B cell (primary cell): ENCODE data around the gene LIMCH1. TPM values are rescaled to one million over a fixed set of nuclear protein-coding genes. Genes with fewer than 3 reads are reported as not detected.

Experiments
- ATAC-seq: fragments of 200-7000 bp; cut with Tn5 transposase; one replicate; pipeline ENCODE4 v1.10.0; 2021; ENCODE audit warnings: low read depth, mild to moderate bottlenecking, moderate number of reproducible peaks, moderate library complexity
- CTCF ChIA-PET: fragments of 350-600 bp; sonication (Branson Sonifier 250); formaldehyde crosslinking; loops from one replicate; lab custom pipeline; 2021; ENCODE audit warnings: antibody characterized with exemption, inconsistent platforms; lab: Charles Lee
- POLR2A ChIA-PET: fragments of 350-600 bp; sonication (Branson Sonifier 250); formaldehyde crosslinking; loops from one replicate; lab custom pipeline; 2021; ENCODE audit warnings: antibody characterized with exemption; lab: Charles Lee
- DNase-seq: peaks from one replicate; pipeline ENCODE4 v3.0.0; 2013
- H2AFZ ChIP-seq: 2 replicates; pipeline ENCODE4 v1.6.1; 2012; ENCODE audit warnings: mild to moderate bottlenecking, low read depth, low read length; ENCODE audit not compliant: insufficient read depth, poor library complexity, severe bottlenecking
- H3K27ac ChIP-seq, 2 donors: 1 replicate in 1 of 2; 2 replicates in 1 of 2; pipeline ENCODE4 v1.5.1; 2012 to 2013; ENCODE audit warnings: low read length in 2 of 2, mild to moderate bottlenecking in 2 of 2, moderate library complexity in 1 of 2
- H3K27me3 ChIP-seq, 4 experiments: fragments of 200-600 bp in 1 of 4; sonication (generic) in 1 of 4; replicated peaks in 1 of 4; 1 replicate in 2 of 4; 2 replicates in 2 of 4; pipeline versions ENCODE4 v1.6.1 to v1.7.0; 2013 to 2016; ENCODE audit warnings: low read length in 3 of 4, mild to moderate bottlenecking in 2 of 4, mixed read lengths in 1 of 4, moderate library complexity in 1 of 4; ENCODE audit not compliant: insufficient read depth in 4 of 4, control insufficient read depth in 3 of 4; ENCODE audit errors: control extremely low read depth in 1 of 4
- H3K36me3 ChIP-seq, 2 experiments: replicated peaks in 1 of 2; 1 replicate in 1 of 2; 2 replicates in 1 of 2; pipeline versions ENCODE4 v1.6.1 to v1.7.1; 2013; ENCODE audit warnings: low read length in 1 of 2; ENCODE audit not compliant: insufficient read depth in 2 of 2, control insufficient read depth in 1 of 2; ENCODE audit errors: control extremely low read depth in 1 of 2, extremely low read depth in 1 of 2
- H3K4me1 ChIP-seq, 2 donors: fragments of 200-600 bp in 1 of 2; sonication (generic) in 1 of 2; 1 replicate in 1 of 2; 2 replicates in 1 of 2; pipeline versions ENCODE4 v1.5.1 to v1.6.1; 2013 to 2017; ENCODE audit warnings: low read length in 2 of 2; ENCODE audit not compliant: control insufficient read depth in 2 of 2, insufficient read depth in 2 of 2
- H3K4me2 ChIP-seq: replicated peaks from 2 replicates; pipeline ENCODE3; 2012; ENCODE audit warnings: mild to moderate bottlenecking, low read depth, low read length; ENCODE audit not compliant: poor library complexity, severe bottlenecking
- H3K4me3 ChIP-seq, 5 experiments: fragments of 200-600 bp in 1 of 5; sonication (generic) in 1 of 5; 1 replicate in 3 of 5; 2 replicates in 2 of 5; pipeline versions ENCODE4 v1.5.1 to v1.7.0; 2011 to 2016; ENCODE audit warnings: low read length in 4 of 5, mild to moderate bottlenecking in 4 of 5, low read depth in 2 of 5, control low read depth in 1 of 5, moderate library complexity in 1 of 5; ENCODE audit not compliant: insufficient read depth in 1 of 5; ENCODE audit errors: control extremely low read depth in 1 of 5, extremely low read depth in 1 of 5
- H3K79me2 ChIP-seq: fragments of 200-600 bp; sonication (generic); one replicate; pipeline ENCODE4 v1.6.0; 2016; ENCODE audit warnings: low read length; ENCODE audit not compliant: control insufficient read depth, insufficient read depth
- H3K9ac ChIP-seq: fragments of 200-600 bp; sonication (generic); 2 replicates; pipeline ENCODE4 v1.6.1; 2017; ENCODE audit warnings: mild to moderate bottlenecking, low read length, moderate library complexity
- H3K9me3 ChIP-seq, 3 donors: one replicate each; pipeline versions ENCODE4 v1.6.1 to v1.7.1; 2013; ENCODE audit warnings: low read length in 2 of 3; ENCODE audit not compliant: control insufficient read depth in 2 of 3, insufficient read depth in 1 of 3; ENCODE audit errors: control extremely low read depth in 1 of 3
- H4K20me1 ChIP-seq: 2 replicates; pipeline ENCODE4 v1.6.0; 2012; ENCODE audit warnings: mild to moderate bottlenecking, low read length; ENCODE audit not compliant: insufficient read depth, control insufficient read depth, poor library complexity, severe bottlenecking
- H3K27ac Mint-ChIP-seq: one replicate; pipeline ENCODE4 v1.8.0; 2021; ENCODE audit warnings: mixed read lengths
- H3K27me3 Mint-ChIP-seq: one replicate; pipeline ENCODE4 v1.8.0; 2021; ENCODE audit warnings: mixed read lengths
- H3K4me1 Mint-ChIP-seq: one replicate; pipeline ENCODE4 v1.8.0; 2021; ENCODE audit warnings: mixed read lengths
- H3K4me3 Mint-ChIP-seq: one replicate; pipeline ENCODE4 v1.8.0; 2021; ENCODE audit warnings: mixed read lengths
- H3K9me3 Mint-ChIP-seq: one replicate; pipeline ENCODE4 v1.8.0; 2022; ENCODE audit warnings: mixed read lengths; ENCODE audit not compliant: insufficient read depth
- CTCF ChIP-seq: fragments of 200-600 bp; IDR thresholded peaks from one replicate; pipeline ENCODE4 v1.8.0; 2022; ENCODE audit warnings: antibody characterized with exemption, mild to moderate bottlenecking
- EZH2 ChIP-seq: IDR thresholded peaks from 2 replicates; pipeline ENCODE4 v1.6.1; 2012; ENCODE audit warnings: borderline replicate concordance, low read depth, mild to moderate bottlenecking, moderate library complexity, low read length; ENCODE audit not compliant: insufficient read depth, poor library complexity, severe bottlenecking
- WGBS: methylation state at CpG from one replicate; pipeline ENCODE4 v1.1.5; 2013; ENCODE audit warnings: missing lambda C conversion rate; ENCODE audit not compliant: insufficient coverage; 5-methylcytosine and 5-hydroxymethylcytosine counted together
- intact Hi-C: fragments of 100-400 bp; cut with micrococcal nuclease; formaldehyde crosslinking; loops from one replicate; pipeline ENCODE4 v1.10.0; 2022
- polyA plus RNA-seq: library from polyadenylated mRNA; depleted of rRNA; stranded (reverse); fragments of >200 nt; gene quantifications from 2 replicates; pipeline ENCODE4 v1.2.3, GENCODE V29; 2012
- total RNA-seq, 2 donors: library from RNA; stranded (reverse); fragments of 120-200 nt in 1 of 2; gene quantifications; 1 replicate in 1 of 2; 2 replicates in 1 of 2; pipeline versions ENCODE4 v1.2.3 to v1.2.4, GENCODE V29; 2013 to 2022

Gene LIMCH1
- total and polyA plus RNA-seq, 2 donors (not counting 1 experiment from before 2014, with no cell fraction given), result not detected

- H3K4me3 ChIP-seq, result no peak overlapping the region
- DNase-seq, result no peak
- Mint-ChIP-seq H3K27me3 (peaks cover 28% of the 10 kb centered on the region), H3K9me3 (no peaks in the 10 kb centered on the region), H3K4me1 (no peaks in the 10 kb centered on the region), H3K27ac (no peak overlapping the region), H3K4me3 (no peak overlapping the region)
- no peaks in the 10 kb centered on the region for H3K9me3 ChIP-seq
- no peaks in the 10 kb centered on the region for H4K20me1 ChIP-seq
- ChIA-PET POLR2A (no interaction called here), CTCF (no interaction called here)
- no peak overlapping the region for H3K4me2 ChIP-seq
- no peak for ATAC-seq
- no peaks in the 10 kb centered on the region for H3K4me1 ChIP-seq
- no peaks in the 10 kb centered on the region for H3K36me3 ChIP-seq
- intact Hi-C loops, result no loop called here
- 100% methylated on average over 1 of the region's 3 CpGs for WGBS
- no peaks in the 10 kb centered on the region for H3K27me3 ChIP-seq
- no peak overlapping the region for H2AFZ ChIP-seq
- H3K79me2 ChIP-seq, result no peaks in the 10 kb centered on the region
- TF ChIP-seq EZH2, result no peak
- TF ChIP-seq CTCF, result no peak
- H3K9ac ChIP-seq, result no peak overlapping the region
- H3K27ac ChIP-seq, result no peak overlapping the region
Measured at GRCh38 chr4:41701983-41702382, 164.0 kb downstream of the LIMCH1 start.

- H3K4me3 Mint-ChIP-seq, result no peak overlapping the region
- CTCF ChIA-PET, result no interaction called here
- DNase-seq, result no peak
- H3K9me3 Mint-ChIP-seq, result no peaks in the 10 kb centered on the region
- H3K27ac Mint-ChIP-seq, result no peak overlapping the region
- peaks cover 28% of the 10 kb centered on the region for H3K27me3 Mint-ChIP-seq
- Histone ChIP-seq H3K27ac (no peak overlapping the region), H3K4me2 (no peak overlapping the region), H4K20me1 (no peaks in the 10 kb centered on the region), H2AFZ (no peak overlapping the region), H3K9me3 (no peaks in the 10 kb centered on the region), H3K4me3 (no peak overlapping the region), H3K27me3 (no peaks in the 10 kb centered on the region), H3K4me1 (no peaks in the 10 kb centered on the region), H3K36me3 (no peaks in the 10 kb centered on the region), H3K9ac (no peak overlapping the region), H3K79me2 (no peaks in the 10 kb centered on the region)
- no CpG with 5 or more reads among the region's 4 CpGs for WGBS
- no peak for TF ChIP-seq EZH2
- TF ChIP-seq CTCF, result no peak
- intact Hi-C loops, result no loop called here
- ATAC-seq, result no peak
- POLR2A ChIA-PET, result no interaction called here
- H3K4me1 Mint-ChIP-seq, result no peaks in the 10 kb centered on the region
Measured at GRCh38 chr4:41702770-41703169, 164.8 kb downstream of the LIMCH1 start.
